Stimulated activated effector memory CD8-positive, alpha-beta T cell treated with anti-CD3 and anti-CD28 coated beads, Interleukin-12 subunit alpha, Interleukin-12 subunit beta, amount 100 ng/mL, for 72 hours (primary cell): ENCODE results near the gene MYO3B.

Source experiments
- ATAC-seq: fragments of 150-1000 bp; cut with Tn5 transposase; 2 replicates; pipeline ENCODE4 v1.10.0; 2021
- DNase-seq, 2 donors: peaks; one replicate each; pipeline ENCODE4 v3.0.0; 2021 to 2022; ENCODE audit warnings: low spot score in 2 of 2
- H3K27ac Mint-ChIP-seq: one replicate; pipeline ENCODE4 v1.8.0; 2022; ENCODE audit warnings: mild to moderate bottlenecking, mixed read lengths
- H3K36me3 Mint-ChIP-seq: one replicate; pipeline ENCODE4 v1.8.0; 2022; ENCODE audit warnings: mild to moderate bottlenecking, mixed read lengths
- H3K4me1 Mint-ChIP-seq: one replicate; pipeline ENCODE4 v1.8.0; 2022; ENCODE audit warnings: mixed read lengths
- H3K4me3 Mint-ChIP-seq: one replicate; pipeline ENCODE4 v1.8.0; 2022; ENCODE audit warnings: mild to moderate bottlenecking, mixed read lengths
- H3K9me3 Mint-ChIP-seq: one replicate; pipeline ENCODE4 v1.8.0; 2022; ENCODE audit warnings: mixed read lengths

MYO3B gene

DNA sequence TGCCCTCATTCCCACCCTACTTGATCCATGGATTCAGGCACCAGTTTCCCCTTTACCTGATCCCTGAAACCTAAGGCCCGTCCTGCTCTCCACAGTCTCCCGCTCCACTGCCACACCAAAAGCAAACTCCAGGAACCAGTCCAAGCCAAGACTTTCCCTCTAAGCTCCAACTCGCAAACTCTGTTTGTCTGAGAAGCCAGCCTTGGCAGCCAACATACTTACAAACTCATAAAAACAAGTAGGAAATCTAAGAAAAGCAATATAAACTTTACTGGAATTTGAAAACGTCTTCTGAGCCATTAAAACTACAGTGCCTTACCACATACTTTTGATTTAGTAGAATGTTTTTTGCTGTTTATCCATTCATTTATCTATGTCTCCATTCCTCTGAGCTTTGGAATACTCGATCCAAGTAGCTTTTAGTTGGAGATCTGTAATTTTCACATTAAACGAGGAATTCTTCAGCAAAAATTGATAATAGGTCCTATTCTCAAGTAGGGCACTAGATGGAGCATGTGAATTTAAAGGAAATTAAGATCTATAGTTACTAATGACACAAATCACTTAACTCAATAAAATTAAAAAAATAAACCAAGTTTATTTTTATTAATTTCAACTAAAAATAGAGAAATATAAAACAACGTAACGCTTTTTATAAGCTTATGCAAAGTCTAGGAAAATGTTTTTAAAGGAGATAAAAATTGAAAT, 199.7 kb downstream of the MYO3B start:
- no peaks in the 10 kb centered on the region for H3K9me3 Mint-ChIP-seq
- no peak for ATAC-seq
- H3K27ac Mint-ChIP-seq, result no peak overlapping the region
- no peaks in the 10 kb centered on the region for H3K36me3 Mint-ChIP-seq
- H3K4me1 Mint-ChIP-seq, result no peaks in the 10 kb centered on the region
- no peak for DNase-seq
- H3K4me3 Mint-ChIP-seq, result no peak overlapping the region

DNA sequence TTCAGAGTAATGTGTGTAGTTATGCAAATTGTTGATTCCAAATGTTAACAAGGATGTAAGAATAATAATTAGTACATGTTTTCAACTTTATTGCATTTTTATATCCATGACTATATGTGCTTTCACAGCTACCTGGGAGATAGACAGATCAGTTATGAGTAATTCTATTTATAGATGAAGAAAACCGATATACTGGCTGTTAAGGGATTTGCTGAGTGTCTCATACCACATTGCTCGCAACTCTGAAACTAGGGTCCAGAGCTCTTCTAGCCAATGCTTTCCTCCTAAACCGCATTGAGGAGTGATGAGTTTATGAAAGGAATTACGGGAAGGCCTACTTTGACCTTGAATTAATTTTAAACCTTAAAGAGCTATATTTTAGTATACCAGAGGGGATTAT, 202.3 kb downstream of the MYO3B start:
- Mint-ChIP-seq H3K4me3 (no peak overlapping the region), H3K36me3 (no peaks in the 10 kb centered on the region), H3K9me3 (no peaks in the 10 kb centered on the region), H3K27ac (no peak overlapping the region), H3K4me1 (no peaks in the 10 kb centered on the region)
- ATAC-seq, result no peak
- DNase-seq, result no peak

DNA sequence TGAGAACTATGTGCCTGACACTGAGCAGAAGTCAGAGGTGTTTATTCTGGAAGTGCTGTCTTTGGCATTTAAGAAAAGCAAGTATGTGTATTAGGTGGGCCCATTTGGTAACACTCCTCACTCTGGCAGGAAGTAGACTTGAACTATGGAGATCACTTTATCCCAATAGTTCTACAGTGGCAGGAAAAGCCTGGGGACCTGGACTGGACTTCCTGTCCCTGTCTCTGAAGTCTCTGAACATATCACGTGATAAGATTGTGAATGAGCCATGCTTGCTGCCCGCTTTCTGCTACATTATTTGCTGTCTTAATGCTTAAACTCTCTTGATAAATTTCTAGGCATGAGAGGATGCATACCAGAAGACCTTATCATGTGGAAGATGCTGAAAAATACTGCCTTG, 203.7 kb downstream of the MYO3B start:
- Mint-ChIP-seq H3K27ac (no peak overlapping the region), H3K4me3 (no peak overlapping the region), H3K36me3 (no peaks in the 10 kb centered on the region), H3K9me3 (no peaks in the 10 kb centered on the region), H3K4me1 (no peaks in the 10 kb centered on the region)
- DNase-seq, result no peak
- no peak for ATAC-seq

DNA sequence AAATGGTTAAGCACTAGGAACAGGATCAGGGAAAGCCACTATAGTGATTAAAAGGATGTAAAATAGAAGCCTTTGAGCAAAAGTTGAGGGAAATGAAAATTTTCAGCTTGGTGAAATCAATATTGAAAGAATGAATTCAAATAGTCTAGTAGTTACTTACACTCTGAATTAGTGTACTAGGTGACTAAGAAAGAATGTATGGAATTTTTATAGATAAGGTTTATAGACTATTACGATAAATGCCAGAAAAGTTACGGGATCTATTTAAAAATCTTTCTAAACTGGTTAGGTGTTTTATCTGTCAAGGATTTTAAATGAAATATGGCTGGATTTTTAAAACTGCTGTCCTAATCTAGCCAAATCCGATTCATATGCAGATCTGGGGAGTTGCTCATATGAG, 208.6 kb downstream of the MYO3B start:
- Mint-ChIP-seq H3K9me3 (no peaks in the 10 kb centered on the region), H3K4me1 (no peaks in the 10 kb centered on the region), H3K4me3 (no peak overlapping the region)

DNA sequence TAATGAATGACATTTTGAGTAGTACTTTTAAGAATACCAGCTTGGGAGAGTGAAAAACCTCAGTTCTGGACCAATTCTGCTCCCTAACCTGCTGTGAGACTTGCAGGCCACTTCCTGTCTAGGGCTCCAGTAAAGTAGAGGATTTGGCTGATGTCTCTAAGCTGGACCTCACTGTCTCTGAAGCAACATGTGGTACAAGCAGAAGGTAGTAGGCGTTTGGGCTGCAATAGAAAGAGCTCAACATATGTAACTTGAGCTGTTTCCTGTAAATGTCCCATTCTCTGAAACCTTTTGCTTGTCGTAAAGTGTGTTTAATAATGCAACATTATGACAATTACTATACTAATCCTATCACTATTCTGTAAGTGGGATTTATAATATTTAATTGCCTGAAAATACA, 213.1 kb downstream of the MYO3B start:
- H3K4me3 Mint-ChIP-seq, result no peak overlapping the region
- H3K9me3 Mint-ChIP-seq, result no peaks in the 10 kb centered on the region
- H3K4me1 Mint-ChIP-seq, result no peaks in the 10 kb centered on the region
- H3K27ac Mint-ChIP-seq, result no peak overlapping the region
- DNase-seq (no peak), ATAC-seq (no peak)
- no peaks in the 10 kb centered on the region for H3K36me3 Mint-ChIP-seq

More for the DNA sequence above, 208.6 kb downstream of the MYO3B start:
- DNase-seq (no peak), ATAC-seq (no peak)
- Mint-ChIP-seq H3K36me3 (no peaks in the 10 kb centered on the region), H3K27ac (no peak overlapping the region)

DNA sequence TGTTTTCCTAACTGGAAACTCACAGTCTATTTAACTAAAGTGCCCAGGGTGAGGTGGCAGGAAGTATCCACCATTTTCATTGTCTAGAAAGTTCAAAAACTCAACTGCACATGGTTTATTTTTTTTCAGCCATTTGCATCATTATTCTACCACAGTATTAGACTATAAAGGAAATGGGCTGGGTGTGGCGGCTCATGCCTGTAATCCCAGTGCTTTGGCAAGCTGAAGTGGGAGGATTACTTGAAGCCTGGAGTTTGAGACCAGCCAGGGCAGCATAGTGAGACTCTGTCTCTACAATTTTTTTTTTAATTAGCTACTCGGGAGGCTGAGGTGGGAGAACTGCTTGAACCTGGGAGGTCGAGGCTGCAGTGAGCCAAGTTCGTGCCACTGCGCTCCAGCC, 213.8 kb downstream of the MYO3B start:
- Mint-ChIP-seq H3K27ac (no peak overlapping the region), H3K4me1 (no peaks in the 10 kb centered on the region), H3K9me3 (no peaks in the 10 kb centered on the region), H3K4me3 (no peak overlapping the region), H3K36me3 (no peaks in the 10 kb centered on the region)
- DNase-seq (no peak), ATAC-seq (no peak)

DNA sequence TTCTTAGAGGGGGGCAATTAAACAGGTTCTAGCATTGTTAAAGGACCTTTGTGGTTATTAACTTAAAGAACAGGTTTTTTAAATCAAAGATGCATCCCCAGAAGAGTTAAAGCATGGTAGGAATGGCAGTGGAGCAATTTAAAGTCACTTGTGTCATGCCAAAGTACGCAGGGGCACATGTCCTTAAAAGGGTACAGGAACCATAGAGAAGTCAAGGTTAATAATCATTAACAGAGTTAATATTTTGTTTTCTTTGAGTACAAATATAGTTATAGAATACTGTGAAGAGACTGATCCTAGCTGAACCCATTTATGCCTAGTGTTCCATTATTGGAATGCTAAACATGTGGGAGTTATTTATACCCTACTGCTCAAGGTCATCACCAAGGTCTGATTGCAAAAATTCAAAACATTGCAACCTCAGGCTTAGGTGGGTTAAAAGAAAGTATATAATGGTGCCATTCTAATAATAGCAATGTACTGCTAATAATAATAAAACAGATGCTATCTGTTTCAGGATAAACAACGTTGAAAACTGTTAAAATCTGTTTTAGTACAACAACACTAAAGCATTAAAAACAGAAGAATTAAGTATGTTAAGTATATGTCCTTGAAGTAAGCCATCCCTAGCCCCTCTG, 216.0 kb downstream of the MYO3B start:
- H3K4me3 Mint-ChIP-seq, result no peak overlapping the region

DNA sequence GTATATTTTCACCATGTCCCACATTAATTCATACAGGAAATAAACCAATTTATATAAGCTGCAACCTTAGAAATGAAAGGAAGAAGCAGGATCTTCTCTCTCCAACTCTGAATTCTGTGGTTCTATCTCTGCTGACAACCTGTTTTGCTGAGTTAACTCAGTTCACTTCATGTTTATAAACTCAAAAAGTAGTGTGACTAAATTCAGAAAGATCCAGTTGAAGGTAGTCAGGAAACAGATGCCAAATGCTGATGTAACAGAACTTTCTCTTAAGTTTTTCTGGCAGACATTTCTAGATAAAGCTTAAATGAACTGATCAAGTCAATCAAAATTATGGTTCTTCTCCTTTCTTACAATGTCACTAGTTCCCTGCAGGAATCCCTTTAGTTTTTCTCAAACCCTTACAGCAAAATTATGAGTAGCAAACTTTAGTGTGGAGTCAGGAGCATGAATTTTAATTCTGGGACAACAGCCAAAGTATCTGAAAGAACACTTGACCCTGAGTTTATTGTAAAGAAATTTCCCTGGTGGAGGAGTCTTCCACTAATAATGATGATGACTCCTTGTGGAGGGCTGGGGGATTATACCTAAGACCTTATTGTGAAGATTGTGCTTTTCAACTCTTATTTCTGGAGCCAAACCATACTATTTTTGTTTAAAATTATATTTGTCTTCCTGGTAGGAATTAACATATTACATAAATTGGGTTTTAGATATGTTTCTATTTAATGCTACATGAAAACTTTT, 216.9 kb downstream of the MYO3B start:
- ATAC-seq (no peak), DNase-seq (no peak)
- Mint-ChIP-seq H3K4me3 (no peak overlapping the region), H3K9me3 (no peaks in the 10 kb centered on the region), H3K4me1 (no peaks in the 10 kb centered on the region), H3K36me3 (no peaks in the 10 kb centered on the region), H3K27ac (no peak overlapping the region)

More for the DNA sequence above, 216.0 kb downstream of the MYO3B start:
- Mint-ChIP-seq H3K9me3 (no peaks in the 10 kb centered on the region), H3K36me3 (no peaks in the 10 kb centered on the region), H3K27ac (no peak overlapping the region), H3K4me1 (no peaks in the 10 kb centered on the region)
- ATAC-seq (no peak), DNase-seq (no peak)

DNA sequence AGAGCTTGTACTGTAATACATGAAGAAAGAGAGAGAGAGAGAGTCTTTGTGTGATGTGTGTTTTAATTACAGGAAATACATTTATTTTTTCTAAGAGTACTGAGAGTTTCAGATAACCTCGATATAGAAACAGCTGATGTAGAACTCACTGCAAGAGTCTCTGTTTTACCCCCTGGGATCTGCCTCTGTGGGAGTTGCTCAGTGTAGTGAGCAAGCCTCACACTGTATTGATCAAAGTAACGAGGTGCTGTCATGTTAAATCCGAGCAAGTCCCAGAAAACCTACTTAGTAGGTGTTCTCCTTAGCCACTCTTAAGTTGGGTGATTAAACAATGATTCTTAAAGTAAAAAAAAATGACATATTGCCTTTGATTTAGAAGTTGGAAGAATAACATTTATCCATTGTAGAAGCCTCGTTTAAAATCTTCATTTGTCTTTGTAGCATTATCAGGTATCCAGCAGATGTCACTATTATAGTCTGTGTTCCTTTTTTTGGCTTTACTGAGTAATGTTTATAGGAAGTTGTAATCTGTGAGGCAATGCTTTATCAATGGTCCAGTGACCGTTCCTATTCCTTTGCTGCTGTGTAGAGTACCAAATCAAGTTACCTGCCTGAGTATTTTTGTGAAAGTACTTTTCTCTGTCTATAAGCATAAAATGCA, 219.0 kb downstream of the MYO3B start:
- no peak for ATAC-seq
- Mint-ChIP-seq H3K36me3 (no peaks in the 10 kb centered on the region), H3K9me3 (no peaks in the 10 kb centered on the region), H3K4me3 (no peak overlapping the region), H3K27ac (no peak overlapping the region), H3K4me1 (no peaks in the 10 kb centered on the region)
- no peak for DNase-seq

DNA sequence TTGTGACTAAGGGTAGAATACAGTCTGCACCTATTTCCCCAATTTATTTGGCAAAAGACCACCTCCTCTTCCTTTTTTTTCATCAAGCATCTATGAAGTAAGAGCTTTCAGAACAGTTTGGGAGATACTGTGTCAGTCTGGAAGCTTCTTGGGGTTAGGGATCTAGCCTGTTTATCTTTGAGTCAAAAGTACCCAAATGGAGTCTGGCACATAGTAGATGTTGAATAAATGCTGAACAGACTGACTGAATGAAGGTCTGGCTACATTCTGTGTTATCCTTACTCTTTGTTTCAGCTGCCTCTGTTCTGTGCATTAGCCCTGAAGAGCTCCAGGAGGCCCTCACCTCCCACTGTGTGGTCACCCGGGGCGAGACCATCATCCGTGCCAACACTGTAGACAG, 223.2 kb downstream of the MYO3B start:
- H3K27ac Mint-ChIP-seq, result no peak overlapping the region
- no peaks in the 10 kb centered on the region for H3K36me3 Mint-ChIP-seq
- H3K4me1 Mint-ChIP-seq, result no peaks in the 10 kb centered on the region
- DNase-seq (no peak), ATAC-seq (no peak)
- H3K4me3 Mint-ChIP-seq, result no peak overlapping the region
- no peaks in the 10 kb centered on the region for H3K9me3 Mint-ChIP-seq

DNA sequence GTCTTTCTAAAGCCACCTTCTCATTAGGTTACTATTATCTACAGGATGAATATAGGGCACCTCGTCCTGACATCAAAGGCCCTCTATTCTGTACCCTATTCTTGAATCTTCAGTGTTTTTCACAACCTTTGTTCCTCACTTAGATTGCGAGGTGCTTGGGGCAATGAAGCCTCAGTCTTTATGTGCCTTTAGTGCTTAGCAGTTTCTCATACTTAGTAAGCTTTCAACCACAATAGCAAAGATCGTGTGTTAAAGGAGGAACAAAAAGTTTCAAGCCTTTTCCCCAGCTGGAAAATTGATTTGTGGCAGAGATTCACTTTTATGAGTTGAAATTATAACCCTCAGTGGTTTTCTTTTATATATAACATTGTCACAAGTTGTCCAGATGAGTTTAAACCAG, 226.9 kb downstream of the MYO3B start:
- Mint-ChIP-seq H3K27ac (no peak overlapping the region), H3K9me3 (no peaks in the 10 kb centered on the region), H3K36me3 (no peaks in the 10 kb centered on the region), H3K4me3 (no peak overlapping the region), H3K4me1 (peaks cover 8% of the 10 kb centered on the region)
- DNase-seq (no peak), ATAC-seq (no peak)

DNA sequence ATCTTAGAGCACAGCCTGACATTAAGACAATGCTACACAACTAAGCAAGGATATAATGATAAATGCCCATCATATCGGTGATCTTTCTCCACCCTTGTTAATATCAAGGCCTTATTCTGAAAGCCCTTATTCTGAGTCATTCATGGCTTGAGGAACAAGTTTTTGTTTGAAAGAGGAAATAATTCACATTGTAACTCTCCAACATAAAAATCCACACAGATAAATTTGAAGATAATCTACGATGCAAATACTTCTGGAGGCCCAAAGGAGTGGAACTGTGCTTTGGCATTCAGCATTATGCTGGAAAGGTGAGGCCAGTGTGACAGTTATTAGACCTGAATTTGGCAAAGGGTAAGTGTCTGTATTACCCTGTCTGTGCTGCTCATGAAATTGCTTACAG, 227.4 kb downstream of the MYO3B start:
- no peak for DNase-seq
- Mint-ChIP-seq H3K4me1 (peaks cover 8% of the 10 kb centered on the region), H3K27ac (no peak overlapping the region), H3K4me3 (no peak overlapping the region), H3K9me3 (no peaks in the 10 kb centered on the region), H3K36me3 (no peaks in the 10 kb centered on the region)
- ATAC-seq, result no peak

DNA sequence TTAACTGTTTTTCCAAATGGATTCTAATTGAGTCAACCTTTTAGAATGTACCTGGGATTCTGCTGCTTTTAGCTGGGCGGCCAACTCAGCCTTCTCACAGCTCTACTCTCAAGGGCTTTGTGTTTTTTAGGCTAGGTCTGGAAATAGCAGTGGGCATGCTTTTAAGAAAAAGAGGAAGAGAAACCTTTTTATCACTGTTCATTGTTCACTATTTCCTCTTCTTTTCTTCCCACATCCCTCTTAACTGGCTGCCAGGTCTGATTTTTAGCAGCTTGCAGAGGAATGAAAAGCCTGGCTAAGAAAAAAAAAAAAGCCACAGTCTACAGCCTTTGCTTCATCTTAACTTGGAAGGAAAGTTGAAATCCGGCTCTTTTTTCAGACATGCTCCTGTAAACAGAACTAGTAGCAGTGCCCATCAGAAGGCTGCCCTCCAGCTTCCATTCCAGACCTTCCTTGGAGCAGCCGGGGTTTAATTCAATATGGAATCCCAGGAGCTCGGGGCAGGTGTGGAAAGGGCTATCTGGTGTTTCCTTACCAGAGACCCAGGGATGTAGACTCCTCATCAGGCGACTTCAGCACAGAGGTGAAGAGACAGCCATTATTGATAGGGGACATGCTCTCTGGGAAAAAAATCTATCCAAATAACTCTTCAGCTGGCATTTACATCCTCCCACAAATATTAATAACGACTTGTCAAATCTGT, 230.7 kb downstream of the MYO3B start:
- peak in 1 of 2 donors; percentile 49 for DNase-seq
- Mint-ChIP-seq H3K4me3 (peak overlapping the region; percentile 39), H3K9me3 (no peaks in the 10 kb centered on the region), H3K36me3 (no peaks in the 10 kb centered on the region), H3K4me1 (peaks cover 8% of the 10 kb centered on the region), H3K27ac (no peak overlapping the region)
- no peak for ATAC-seq

DNA sequence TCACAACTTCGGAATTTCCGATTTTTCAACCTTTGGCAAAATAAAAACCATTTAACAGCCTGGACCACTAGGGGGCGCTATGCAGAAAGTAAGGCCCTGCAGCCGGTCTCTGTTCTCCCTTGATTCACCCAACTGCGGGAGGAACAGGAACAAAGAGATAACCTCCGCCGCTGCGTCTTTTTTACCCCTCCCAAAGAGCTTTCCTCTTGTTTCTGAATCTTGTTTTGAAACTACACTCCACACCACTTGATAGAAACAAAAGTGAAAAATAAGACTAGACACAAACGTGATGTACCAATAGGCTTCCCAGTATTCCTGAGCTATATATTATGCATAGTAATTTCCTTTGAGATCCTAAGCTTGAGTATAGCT, 231.2 kb downstream of the MYO3B start:
- peak; percentile 58 for ATAC-seq
- Mint-ChIP-seq H3K27ac (no peak overlapping the region), H3K36me3 (no peaks in the 10 kb centered on the region), H3K4me1 (peaks cover 8% of the 10 kb centered on the region), H3K9me3 (no peaks in the 10 kb centered on the region), H3K4me3 (peak overlapping the region; percentile 39)
- DNase-seq, result peak; percentile 66 to 83

DNA sequence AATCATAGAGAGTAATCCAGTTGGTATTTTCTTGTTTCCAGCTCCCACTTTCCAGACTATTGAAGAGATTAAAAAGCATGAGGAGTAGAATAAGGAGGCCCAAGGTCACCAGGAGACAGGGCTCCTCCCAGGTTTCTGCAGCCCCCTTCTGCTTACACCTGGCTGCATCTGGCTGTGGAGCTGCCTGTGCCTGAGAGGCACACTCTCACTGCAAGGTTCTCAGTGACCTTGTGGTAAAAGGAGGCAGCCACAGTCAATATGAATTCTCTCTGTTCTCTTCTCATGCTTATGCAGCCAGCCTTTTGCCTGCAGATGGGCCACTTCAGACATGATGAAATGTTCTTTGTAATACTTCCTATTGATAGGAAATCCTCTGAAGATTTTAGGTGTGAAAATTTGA, 233.7 kb downstream of the MYO3B start:
- ATAC-seq (no peak), DNase-seq (no peak)
- Mint-ChIP-seq H3K4me1 (peaks cover 8% of the 10 kb centered on the region), H3K36me3 (no peaks in the 10 kb centered on the region), H3K27ac (no peak overlapping the region), H3K9me3 (no peaks in the 10 kb centered on the region), H3K4me3 (no peak overlapping the region)
